SK-N-SH treated with all-trans-retinoic acid at 6 μM for 48 hours (cell line): ENCODE data around the gene SLC6A15.

ENCODE experiments used
- ARNTL ChIP-seq: fragments of 450-650 bp; formaldehyde crosslinking; IDR thresholded peaks from 2 replicates; pipeline ENCODE4 v1.5.0; 2020; ENCODE audit warnings: low read depth, mild to moderate bottlenecking, moderate library complexity, borderline replicate concordance
- BACH2 ChIP-seq: fragments of 250-450 bp; sonication (Bioruptor Pico); IDR thresholded peaks from 2 replicates; pipeline ENCODE4 v1.9.0; 2021; ENCODE audit warnings: mild to moderate bottlenecking, borderline replicate concordance
- CSRNP3 ChIP-seq: fragments of 250-450 bp; sonication (Bioruptor Pico); IDR thresholded peaks from 2 replicates; pipeline ENCODE4 v1.5.1; 2021; ENCODE audit warnings: mild to moderate bottlenecking, moderate library complexity
- ESRRG ChIP-seq: fragments of 250-450 bp; sonication (Bioruptor Pico); IDR thresholded peaks from 2 replicates; pipeline ENCODE4 v1.6.1; 2021; ENCODE audit warnings: mild to moderate bottlenecking
- PATZ1 ChIP-seq: fragments of 250-450 bp; sonication (Bioruptor Pico); IDR thresholded peaks from 2 replicates; pipeline ENCODE4 v1.8.0; 2020; ENCODE audit warnings: mild to moderate bottlenecking, moderate library complexity, borderline replicate concordance
- RARB ChIP-seq: fragments of 250-450 bp; sonication (Bioruptor Pico); IDR thresholded peaks from 2 replicates; pipeline ENCODE4 v1.8.0; 2021; ENCODE audit warnings: mild to moderate bottlenecking, moderate library complexity
- SNAI2 ChIP-seq: fragments of 250-450 bp; sonication (Bioruptor Pico); IDR thresholded peaks from 2 replicates; pipeline ENCODE4 v1.5.0; 2020; ENCODE audit warnings: mild to moderate bottlenecking, moderate library complexity
- TOX ChIP-seq: fragments of 250-450 bp; sonication (Bioruptor Pico); IDR thresholded peaks from 2 replicates; pipeline ENCODE4 v1.8.0; 2021; ENCODE audit warnings: mild to moderate bottlenecking, moderate library complexity, borderline replicate concordance
- TSHZ2 ChIP-seq: fragments of 250-450 bp; sonication (Bioruptor Pico); IDR thresholded peaks from 2 replicates; pipeline ENCODE4 v1.5.0; 2020; ENCODE audit warnings: mild to moderate bottlenecking, moderate library complexity
- ZC3H10 ChIP-seq: fragments of 250-450 bp; sonication (Bioruptor Pico); IDR thresholded peaks from 2 replicates; pipeline ENCODE4 v1.5.1; 2021; ENCODE audit warnings: mild to moderate bottlenecking, moderate library complexity
- ZFP3 ChIP-seq: fragments of 250-450 bp; sonication (Bioruptor Pico); IDR thresholded peaks from 2 replicates; pipeline ENCODE4 v1.5.0; 2020; ENCODE audit warnings: mild to moderate bottlenecking, moderate library complexity
- ZNF565 ChIP-seq: fragments of 450-650 bp; formaldehyde crosslinking; conservative IDR thresholded peaks from 2 replicates; pipeline ENCODE4 v1.5.0; 2020; ENCODE audit warnings: low read depth, mild to moderate bottlenecking, moderate library complexity
- ZNF8 ChIP-seq: fragments of 450-650 bp; formaldehyde crosslinking; IDR thresholded peaks from 2 replicates; pipeline ENCODE4 v1.5.0; 2020; ENCODE audit warnings: mild to moderate bottlenecking, moderate library complexity
- TF ChIP-seq, protein P1 (sequence below): fragments of 250-450 bp; sonication (Bioruptor Pico); IDR thresholded peaks from 2 replicates; pipeline ENCODE4 v1.5.1; 2020; ENCODE audit warnings: low read depth, mild to moderate bottlenecking, moderate library complexity

DNA sequence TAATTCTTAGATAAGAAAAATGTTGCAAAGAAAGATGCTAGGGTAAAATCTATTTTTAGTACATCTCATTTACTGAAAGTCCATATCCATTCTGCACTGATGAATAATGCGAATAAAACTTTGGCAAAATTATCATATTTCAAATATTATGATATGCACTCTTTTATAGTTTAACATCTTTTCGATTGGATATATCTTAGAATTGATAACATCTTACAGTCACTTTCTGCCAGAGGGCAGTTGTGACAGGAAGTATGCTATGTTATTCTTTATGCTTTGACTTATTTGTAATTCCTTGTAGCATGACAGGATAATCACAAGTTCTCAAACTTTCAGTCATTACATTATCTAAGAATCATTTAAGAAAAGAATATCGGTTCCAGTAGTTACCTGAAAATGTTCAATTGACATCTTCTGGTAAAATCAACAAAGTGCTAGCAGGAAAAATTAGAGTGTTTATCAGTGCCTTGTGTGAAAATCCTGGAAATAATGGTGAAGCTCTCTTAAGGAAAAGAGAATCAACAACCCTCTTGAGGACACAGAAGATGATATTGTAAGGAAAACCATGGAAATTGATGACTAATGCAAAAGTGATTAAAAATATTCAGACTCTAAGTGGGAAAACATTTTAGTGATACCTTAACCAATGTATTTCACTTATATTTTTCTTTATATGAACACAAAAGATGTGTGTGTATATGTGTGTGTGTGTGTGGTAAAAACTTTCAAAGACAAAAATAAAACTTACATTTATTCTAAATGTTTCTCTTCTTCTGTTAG lies 95.5 kb downstream of the SLC6A15 start:
- no peak for TF ChIP-seq ZNF8 (CRISPR knock-in tag)
- TF ChIP-seq ZFP3 (CRISPR knock-in tag), result no peak
- TF ChIP-seq PATZ1 (CRISPR knock-in tag), result no peak
- no peak for TF ChIP-seq TSHZ2 (CRISPR knock-in tag)
- no peak for TF ChIP-seq ESRRG (CRISPR knock-in tag)
- TF ChIP-seq BACH2 (CRISPR knock-in tag), result no peak
- TF ChIP-seq ZC3H10 (CRISPR knock-in tag), result no peak
- no peak for TF ChIP-seq ARNTL
- no peak for TF ChIP-seq CSRNP3 (CRISPR knock-in tag)
- TF ChIP-seq, protein P1, sequence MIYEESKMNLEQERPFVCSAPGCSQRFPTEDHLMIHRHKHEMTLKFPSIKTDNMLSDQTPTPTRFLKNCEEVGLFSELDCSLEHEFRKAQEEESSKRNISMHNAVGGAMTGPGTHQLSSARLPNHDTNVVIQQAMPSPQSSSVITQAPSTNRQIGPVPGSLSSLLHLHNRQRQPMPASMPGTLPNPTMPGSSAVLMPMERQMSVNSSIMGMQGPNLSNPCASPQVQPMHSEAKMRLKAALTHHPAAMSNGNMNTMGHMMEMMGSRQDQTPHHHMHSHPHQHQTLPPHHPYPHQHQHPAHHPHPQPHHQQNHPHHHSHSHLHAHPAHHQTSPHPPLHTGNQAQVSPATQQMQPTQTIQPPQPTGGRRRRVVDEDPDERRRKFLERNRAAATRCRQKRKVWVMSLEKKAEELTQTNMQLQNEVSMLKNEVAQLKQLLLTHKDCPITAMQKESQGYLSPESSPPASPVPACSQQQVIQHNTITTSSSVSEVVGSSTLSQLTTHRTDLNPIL (CRISPR knock-in tag), result no peak
- TF ChIP-seq ZNF565 (CRISPR knock-in tag), result no peak
- no peak for TF ChIP-seq RARB (CRISPR knock-in tag)
- no peak for TF ChIP-seq TOX
- no peak for TF ChIP-seq SNAI2 (CRISPR knock-in tag)
